ENCODE data around the gene AFF3. TPM values are rescaled to one million over a fixed set of nuclear protein-coding genes. Genes with fewer than 3 reads are reported as not detected.

AFF3 gene
- total and polyA plus RNA-seq, 2 of the 8 experiments (the other 6 are each of a cell fraction or from before 2014, with no cell fraction given): 0.27 to 3.0 TPM

DNA sequence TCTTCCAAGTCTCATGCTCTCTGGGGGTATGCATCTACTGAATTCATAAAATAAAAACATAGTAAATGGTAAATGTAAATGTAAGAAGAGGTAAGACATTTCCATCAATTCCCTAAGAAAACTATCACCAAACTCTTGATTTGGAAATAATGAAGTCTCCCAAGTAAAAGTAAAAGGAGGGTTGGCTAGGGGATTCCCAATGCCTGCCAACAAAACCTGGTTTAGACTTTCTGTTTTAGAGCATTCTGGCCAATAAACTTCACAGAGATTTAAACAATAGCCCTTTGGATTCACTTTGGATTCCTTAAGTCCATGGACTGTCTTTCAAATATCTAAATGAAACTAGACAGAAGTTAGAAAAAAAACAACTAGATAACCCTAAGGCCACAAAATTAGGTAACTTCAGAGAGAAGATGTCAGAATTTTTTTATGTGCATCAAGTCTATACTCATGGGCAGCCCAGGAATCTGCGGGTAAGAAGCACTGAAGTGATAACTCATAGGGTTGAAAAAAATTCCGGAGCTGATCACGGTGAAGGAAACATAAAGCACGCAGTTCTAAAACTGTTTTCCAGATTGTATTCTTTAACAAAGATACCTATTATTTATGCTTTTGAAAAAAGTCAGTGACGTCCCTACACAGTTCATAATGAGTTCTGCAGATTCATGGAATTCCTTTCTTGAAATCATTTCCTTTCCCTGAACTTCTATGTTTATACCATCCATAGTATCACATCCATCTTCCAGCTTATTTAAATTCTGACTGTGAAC lies 263.6 kb downstream of the AFF3 start:
- H3K4me1 ChIP-seq (replicated peaks in 1 of 4; ENCODE audit: control insufficient read depth in 3 of 4, insufficient read depth in 4 of 4, low read length in 3 of 4): peaks cover 0 to 6% (median 2%) of the 10 kb centered on the region in 4 experiments; a peak in 1 of 7 replicates

More for the DNA sequence above, 263.6 kb downstream of the AFF3 start:
- H2BK120ac ChIP-seq (replicated peaks; ENCODE audit: low read depth, low read length): no peak overlapping the region
- no peaks in the 10 kb centered on the region for H3K9me3 ChIP-seq (ENCODE audit: insufficient read depth in 2 of 2, low read depth in 1 of 2, low read length in 1 of 2)
- H3K27ac ChIP-seq (ENCODE audit: low read depth, low read length): no peak overlapping the region
- H3K9ac ChIP-seq (replicated peaks in 1 of 4; ENCODE audit: extremely low read depth in 1 of 4, low read depth in 3 of 4, low read length in 3 of 4): no peak overlapping the region
- no peak for DNase-seq (ENCODE audit: low read depth in 1 of 2, low spot score in 2 of 2)
- H3K36me3 ChIP-seq (ENCODE audit: control insufficient read depth in 2 of 4, insufficient read depth in 4 of 4, low read length in 3 of 4): no peaks in the 10 kb centered on the region
- POLR2A ChIA-PET (ENCODE audit: partially characterized antibody): no interaction called here
- H3K18ac ChIP-seq (ENCODE audit: extremely low read depth, low read length): no peak overlapping the region
- H4K5ac ChIP-seq (ENCODE audit: insufficient read length, low read depth, low read length): no peak overlapping the region
- H3K4me3 ChIP-seq (ENCODE audit: extremely low read depth in 1 of 4, insufficient read depth in 2 of 4, low read depth in 3 of 4, low read length in 4 of 4): no peak overlapping the region
- CTCF ChIA-PET (ENCODE audit: partially characterized antibody): interaction anchor here (1.3 kb wide), 1 partner anchor 10 kb away, joined by 3 read pairs; no protein-coding TSS in a partner anchor
- peaks cover 0 to 2% of the 10 kb centered on the region in 2 experiments for H4K20me1 ChIP-seq (replicated peaks in 1 of 2; ENCODE audit: control insufficient read depth in 1 of 2, insufficient read depth in 2 of 2, low read length in 2 of 2)
- H3K4ac ChIP-seq (replicated peaks; ENCODE audit: insufficient read length, low read depth, low read length): no peak overlapping the region
- H3K14ac ChIP-seq (ENCODE audit: insufficient read length): no peak overlapping the region
- H2BK12ac ChIP-seq (ENCODE audit: low read depth, low read length): no peak overlapping the region
- H2BK20ac ChIP-seq (ENCODE audit: low read length): no peak overlapping the region
- H3K56ac ChIP-seq (replicated peaks; ENCODE audit: insufficient read length, low read depth, low read length): no peak overlapping the region
- no peaks in the 10 kb centered on the region for H3K79me1 ChIP-seq (ENCODE audit: low read depth, low read length)
- WGBS, 2 experiments (ENCODE audit: extremely low coverage in 1 of 2, insufficient coverage in 1 of 2, insufficient read length in 1 of 2, insufficient replicate concordance in 2 of 2, low coverage in 1 of 2, low lambda C conversion rate in 2 of 2, missing lambda C conversion rate in 1 of 2): 94% methylated on average over 5 of the region's 5 CpGs; no CpG with 5 or more reads in 1 of the 2 experiments
- H2AK5ac ChIP-seq (ENCODE audit: low read depth, low read length): no peak overlapping the region
- no peaks in the 10 kb centered on the region for H3K27me3 ChIP-seq (replicated peaks in 1 of 4; ENCODE audit: control insufficient read depth in 3 of 4, extremely low read depth in 1 of 4, insufficient read depth in 3 of 4, low read length in 3 of 4)
- H2BK5ac ChIP-seq (ENCODE audit: low read depth, low read length): no peak overlapping the region
- no peak overlapping the region for H2AFZ ChIP-seq (ENCODE audit: low read length)
- TF ChIP-seq TAF7 (optimal IDR thresholded peaks at IDR 0.05; ENCODE audit: borderline replicate concordance, low read depth, low read length) (no peak), EGR1 (IDR thresholded peaks at IDR 0.05; ENCODE audit: borderline replicate concordance, low read depth, low read length) (no peak), CHD1 (IDR thresholded peaks at IDR 0.05; ENCODE audit: low read depth, low read length) (no peak), POU5F1 (IDR thresholded peaks at IDR 0.05; ENCODE audit: low read depth, low read length) (no peak)
- no peak overlapping the region for H3K4me2 ChIP-seq (ENCODE audit: insufficient read depth in 1 of 2, low read depth in 2 of 2, low read length in 2 of 2)
- no peak for FAIRE-seq
- H4K8ac ChIP-seq (ENCODE audit: extremely low read depth, insufficient read depth, low read length): no peak overlapping the region
- H3K23me2 ChIP-seq (ENCODE audit: low read depth, low read length): no peaks in the 10 kb centered on the region; the same call in 1 of the 2 replicates
- no peaks in the 10 kb centered on the region for H3K79me2 ChIP-seq (ENCODE audit: control insufficient read depth in 1 of 2, insufficient read depth in 2 of 2, low read length in 2 of 2)
- no peak overlapping the region for H3K23ac ChIP-seq (ENCODE audit: insufficient read length)
- H4K91ac ChIP-seq (replicated peaks; ENCODE audit: insufficient read length, low read length): no peak overlapping the region
- H2BK15ac ChIP-seq (ENCODE audit: low read length): no peak overlapping the region
